Measurements from ENCODE around the gene KLK3. TPM values are rescaled to one million over a fixed set of nuclear protein-coding genes. Genes with fewer than 3 reads are reported as not detected.

The KLK3 gene
- total and polyA plus RNA-seq, 2 of the 4 experiments (the other 2 are of a cell fraction) = not detected

DNA sequence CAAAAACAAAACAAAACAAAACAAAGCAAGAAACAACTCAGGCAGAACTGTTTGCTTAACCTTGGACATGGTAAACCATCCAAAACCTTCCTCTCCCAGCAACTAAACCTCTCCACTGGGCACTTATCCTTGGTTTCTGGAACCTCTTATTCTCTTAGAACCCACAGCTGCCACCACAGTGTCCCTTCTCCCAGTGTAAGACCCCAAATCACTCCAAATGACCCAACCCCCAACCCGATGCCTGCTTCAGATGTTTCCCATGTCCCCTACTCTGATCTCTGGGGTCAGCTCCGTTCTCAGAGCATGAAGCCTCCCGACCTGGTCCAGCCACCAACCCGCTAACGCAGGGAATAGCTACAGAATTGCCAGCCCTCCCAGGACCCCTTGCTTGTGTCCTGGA lies 19.5 kb downstream of the KLK3 start:
- 60% methylated on average over 1 of the region's 5 CpGs; no CpG with 5 or more reads in 1 of the 2 experiments for WGBS, 2 experiments (ENCODE audit: extremely low coverage in 2 of 2, insufficient read length in 1 of 2)
- no peak overlapping the region for H2BK20ac ChIP-seq (ENCODE audit: low read depth, low read length)
- TF ChIP-seq MXI1 (IDR thresholded peaks at IDR 0.05; ENCODE audit: borderline replicate concordance, low read depth, low read length) (no peak), CEBPB (IDR thresholded peaks at IDR 0.05; ENCODE audit: low read depth, low read length) (no peak), POLR2A (IDR thresholded peaks at IDR 0.05; ENCODE audit: low read depth, low read length) (no peak), CHD1 (IDR thresholded peaks at IDR 0.05; ENCODE audit: low read depth, low read length) (no peak), NFE2L2 (IDR thresholded peaks at IDR 0.05; ENCODE audit: low read depth, low read length) (no peak), FOS (IDR thresholded peaks at IDR 0.05; ENCODE audit: low read depth, low read length) (no peak), RFX5 (IDR thresholded peaks at IDR 0.05; ENCODE audit: low read depth, low read length) (no peak), BHLHE40 (IDR thresholded peaks at IDR 0.05; ENCODE audit: low read depth, low read length) (no peak), RAD21 (IDR thresholded peaks at IDR 0.05; ENCODE audit: low read length) (no peak), MAZ (IDR thresholded peaks at IDR 0.05; ENCODE audit: borderline replicate concordance, low read depth, low read length) (no peak), MAFK (IDR thresholded peaks at IDR 0.05; ENCODE audit: low read depth, low read length) (no peak)
- TF ChIP-seq, protein P1, sequence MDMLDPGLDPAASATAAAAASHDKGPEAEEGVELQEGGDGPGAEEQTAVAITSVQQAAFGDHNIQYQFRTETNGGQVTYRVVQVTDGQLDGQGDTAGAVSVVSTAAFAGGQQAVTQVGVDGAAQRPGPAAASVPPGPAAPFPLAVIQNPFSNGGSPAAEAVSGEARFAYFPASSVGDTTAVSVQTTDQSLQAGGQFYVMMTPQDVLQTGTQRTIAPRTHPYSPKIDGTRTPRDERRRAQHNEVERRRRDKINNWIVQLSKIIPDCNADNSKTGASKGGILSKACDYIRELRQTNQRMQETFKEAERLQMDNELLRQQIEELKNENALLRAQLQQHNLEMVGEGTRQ (IDR thresholded peaks at IDR 0.05; ENCODE audit: low read depth, low read length) = no peak
- TF ChIP-seq, protein P2, sequence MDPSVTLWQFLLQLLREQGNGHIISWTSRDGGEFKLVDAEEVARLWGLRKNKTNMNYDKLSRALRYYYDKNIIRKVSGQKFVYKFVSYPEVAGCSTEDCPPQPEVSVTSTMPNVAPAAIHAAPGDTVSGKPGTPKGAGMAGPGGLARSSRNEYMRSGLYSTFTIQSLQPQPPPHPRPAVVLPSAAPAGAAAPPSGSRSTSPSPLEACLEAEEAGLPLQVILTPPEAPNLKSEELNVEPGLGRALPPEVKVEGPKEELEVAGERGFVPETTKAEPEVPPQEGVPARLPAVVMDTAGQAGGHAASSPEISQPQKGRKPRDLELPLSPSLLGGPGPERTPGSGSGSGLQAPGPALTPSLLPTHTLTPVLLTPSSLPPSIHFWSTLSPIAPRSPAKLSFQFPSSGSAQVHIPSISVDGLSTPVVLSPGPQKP (IDR thresholded peaks at IDR 0.05; ENCODE audit: borderline replicate concordance, low read depth, low read length) = no peak
- TF ChIP-seq, protein P3, sequence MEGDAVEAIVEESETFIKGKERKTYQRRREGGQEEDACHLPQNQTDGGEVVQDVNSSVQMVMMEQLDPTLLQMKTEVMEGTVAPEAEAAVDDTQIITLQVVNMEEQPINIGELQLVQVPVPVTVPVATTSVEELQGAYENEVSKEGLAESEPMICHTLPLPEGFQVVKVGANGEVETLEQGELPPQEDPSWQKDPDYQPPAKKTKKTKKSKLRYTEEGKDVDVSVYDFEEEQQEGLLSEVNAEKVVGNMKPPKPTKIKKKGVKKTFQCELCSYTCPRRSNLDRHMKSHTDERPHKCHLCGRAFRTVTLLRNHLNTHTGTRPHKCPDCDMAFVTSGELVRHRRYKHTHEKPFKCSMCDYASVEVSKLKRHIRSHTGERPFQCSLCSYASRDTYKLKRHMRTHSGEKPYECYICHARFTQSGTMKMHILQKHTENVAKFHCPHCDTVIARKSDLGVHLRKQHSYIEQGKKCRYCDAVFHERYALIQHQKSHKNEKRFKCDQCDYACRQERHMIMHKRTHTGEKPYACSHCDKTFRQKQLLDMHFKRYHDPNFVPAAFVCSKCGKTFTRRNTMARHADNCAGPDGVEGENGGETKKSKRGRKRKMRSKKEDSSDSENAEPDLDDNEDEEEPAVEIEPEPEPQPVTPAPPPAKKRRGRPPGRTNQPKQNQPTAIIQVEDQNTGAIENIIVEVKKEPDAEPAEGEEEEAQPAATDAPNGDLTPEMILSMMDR (conservative IDR thresholded peaks at IDR 0.05; ENCODE audit: low read depth, low read length) = no peak
- H3K4me2 ChIP-seq (ENCODE audit: low read depth, low read length) = no peak overlapping the region
- DNase-seq (no peak), ATAC-seq (ENCODE audit: low read depth) (no peak)
- no peaks in the 10 kb centered on the region for H3K9me3 ChIP-seq (ENCODE audit: control insufficient read depth, insufficient read depth, low read length)
- H3K4ac ChIP-seq (ENCODE audit: low read depth, low read length) = no peak overlapping the region
- H3K18ac ChIP-seq (ENCODE audit: low read depth, low read length) = no peak overlapping the region
- in situ Hi-C loops (cut with MboI; ENCODE audit: low sequenced_read_pairs) = no loop called here
- H4K91ac ChIP-seq (ENCODE audit: insufficient read depth, low read depth, low read length) = no peak overlapping the region
- dilution Hi-C loops (cut with HindIII; ENCODE audit: low sequenced_read_pairs, unreplicated experiment) = no loop called here
- no TSS peak for BruUV-seq (replicated peaks)
- H3K23ac ChIP-seq (ENCODE audit: low read depth, low read length) = no peak overlapping the region
- no peaks in the 10 kb centered on the region for H3K9me1 ChIP-seq (ENCODE audit: insufficient read depth, low read length)
- no peak overlapping the region for H3K27ac ChIP-seq (ENCODE audit: insufficient read depth, low read length)
- H4K20me1 ChIP-seq (ENCODE audit: insufficient read depth, low read length) = no peaks in the 10 kb centered on the region
- H3K9ac ChIP-seq (ENCODE audit: low read depth, low read length) = no peak overlapping the region
- H4K5ac ChIP-seq (ENCODE audit: low read depth, low read length) = no peak overlapping the region
- H2BK5ac ChIP-seq (ENCODE audit: low read depth, low read length, poor library complexity, severe bottlenecking) = no peak overlapping the region
- H3K14ac ChIP-seq (replicated peaks; ENCODE audit: low read depth, low read length) = no peak overlapping the region
- no peak overlapping the region for H2BK120ac ChIP-seq (ENCODE audit: low read depth, low read length)
- H2BK15ac ChIP-seq (ENCODE audit: low read depth, low read length) = no peak overlapping the region
- ChIA-PET POLR2A (ENCODE audit: unreplicated experiment) (no interaction called here), CTCF (no interaction called here)
- H2AFZ ChIP-seq (replicated peaks; ENCODE audit: low read length, poor library complexity) = no peak overlapping the region
- intact Hi-C loops (cut with micrococcal nuclease) = no loop called here
- H3K4me3 ChIP-seq (ENCODE audit: insufficient read depth, low read depth, low read length) = no peak overlapping the region
- H2AK9ac ChIP-seq (replicated peaks; ENCODE audit: low read depth, low read length, poor library complexity) = no peak overlapping the region
- H2AK5ac ChIP-seq (ENCODE audit: low read depth, low read length) = no peak overlapping the region
- no peak overlapping the region for H3K56ac ChIP-seq (ENCODE audit: extremely low read depth, insufficient read depth, low read length)
- H3K4me1 ChIP-seq (ENCODE audit: control insufficient read depth, insufficient read depth, low read length) = no peaks in the 10 kb centered on the region
- peaks cover 2% of the 10 kb centered on the region; the same call in 1 of the 2 replicates for H3K27me3 ChIP-seq (ENCODE audit: control insufficient read depth, insufficient read depth, low read length)
- H3K36me3 ChIP-seq (ENCODE audit: control insufficient read depth, insufficient read depth, low read length) = no peaks in the 10 kb centered on the region
- H4K8ac ChIP-seq (ENCODE audit: low read depth in 2 of 2, low read length in 2 of 2) = no peak overlapping the region
- no peaks in the 10 kb centered on the region for H3K79me1 ChIP-seq (ENCODE audit: low read depth in 1 of 2, low read length in 2 of 2)
